H1 (cell line): Measurements from ENCODE around the gene SMIM38. TPM values are rescaled to one million over a fixed set of nuclear protein-coding genes. Genes with fewer than 3 reads are reported as not detected.

Experiments
- EZH2 ChIP-seq: fragments of 200-600 bp; sonication (generic); IDR thresholded peaks from 2 replicates; pipeline ENCODE4 v1.7.1; 2012; ENCODE audit warnings: low read depth, mild to moderate bottlenecking, moderate library complexity, low read length, inconsistent platforms; ENCODE audit not compliant: severe bottlenecking
- HDAC2 ChIP-seq, 2 experiments: fragments of 300-600 bp in 1 of 2; sonication (generic) in 1 of 2; IDR thresholded peaks; 2 replicates each; pipeline ENCODE4 v1.6.1; 2011 to 2012; ENCODE audit warnings: low read depth in 2 of 2, low read length in 2 of 2, mild to moderate bottlenecking in 2 of 2, moderate library complexity in 2 of 2, borderline replicate concordance in 1 of 2, inconsistent platforms in 1 of 2
- MAFK ChIP-seq: IDR thresholded peaks from 2 replicates; pipeline ENCODE4 v1.6.1; 2012; ENCODE audit warnings: low read depth, mild to moderate bottlenecking, improper control_type of control experiment, low read length
- NANOG ChIP-seq: IDR thresholded peaks from 2 replicates; pipeline ENCODE4 v1.6.1; 2011; ENCODE audit warnings: low read length, low read depth, mild to moderate bottlenecking, inconsistent platforms; ENCODE audit not compliant: insufficient read depth, poor library complexity, severe bottlenecking
- SIN3A ChIP-seq, 2 experiments: IDR thresholded peaks in 1 of 2; conservative IDR thresholded peaks in 1 of 2; 2 replicates each; pipeline ENCODE4 v1.6.1; 2011 to 2012; ENCODE audit warnings: low read length in 2 of 2, improper control_type of control experiment in 1 of 2, low read depth in 1 of 2, mild to moderate bottlenecking in 1 of 2
- SRF ChIP-seq: IDR thresholded peaks from 2 replicates; pipeline ENCODE4 v1.6.1; 2011; ENCODE audit warnings: mild to moderate bottlenecking, low read depth, low read length, moderate library complexity
- polyA plus RNA-seq, 7 experiments: library from polyadenylated mRNA; depleted of rRNA in 3 of 7; stranded (reverse) in 5 of 7; unstranded in 2 of 7; fragments of >200 nt in 5 of 7; fragments of 200-250 nt in 2 of 7; gene quantifications; 1 replicate in 5 of 7; 2 replicates in 1 of 7; 4 replicates in 1 of 7; pipeline versions ENCODE4 v1.2.1 to v1.2.3, GENCODE V29; 2011 to 2013; ENCODE audit warnings: missing spikeins in 2 of 7, mixed read lengths in 2 of 7
- total RNA-seq: library from RNA; stranded (reverse); fragmentation: NEBNext Ultra II Directional; extraction: Animal tissue kit (Norgen Biotek cat#: 25700); gene quantifications from 2 replicates; pipeline ENCODE4 v1.2.1, GENCODE V29; 2021

Gene SMIM38
- total and polyA plus RNA-seq, 2 of the 8 experiments (the other 6 are each of a cell fraction or from before 2014, with no cell fraction given): 0.17 to 0.20 TPM

DNA sequence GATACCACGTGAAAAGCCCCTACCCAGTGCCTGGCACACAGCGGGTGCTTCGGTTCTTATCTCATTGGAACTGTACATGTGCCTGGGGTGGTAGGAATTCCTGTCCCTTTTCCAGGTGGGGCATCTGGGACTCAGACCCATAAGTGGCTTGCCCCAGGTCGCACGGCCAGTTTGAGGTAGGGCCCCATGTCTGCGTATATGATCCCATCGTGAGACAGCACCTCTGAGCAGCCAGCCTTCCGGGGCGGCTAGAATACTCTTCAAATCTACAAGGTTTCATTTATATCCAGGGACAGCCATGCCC is 33.5 kb upstream of the SMIM38 start (continued):
- no peak for TF ChIP-seq SIN3A (conservative IDR thresholded peaks at IDR 0.05 in 1 of 2, IDR thresholded peaks at IDR 0.05 in 1 of 2; ENCODE audit: low read depth in 1 of 2, low read length in 2 of 2)
- no peak for TF ChIP-seq MAFK
- TF ChIP-seq NANOG: no peak
- TF ChIP-seq EZH2: no peak
- TF ChIP-seq SRF: no peak
- TF ChIP-seq HDAC2 (IDR thresholded peaks at IDR 0.05; ENCODE audit: borderline replicate concordance in 1 of 2, low read depth in 2 of 2, low read length in 2 of 2): no peak
